ENCODE results near the gene ALS2CL.
"Not testable (repeated sequence)": the region's sequence is repeated elsewhere in the genome, so short reads cannot be mapped to it uniquely, and the experiment has no call there.

Gene ALS2CL, protein sequence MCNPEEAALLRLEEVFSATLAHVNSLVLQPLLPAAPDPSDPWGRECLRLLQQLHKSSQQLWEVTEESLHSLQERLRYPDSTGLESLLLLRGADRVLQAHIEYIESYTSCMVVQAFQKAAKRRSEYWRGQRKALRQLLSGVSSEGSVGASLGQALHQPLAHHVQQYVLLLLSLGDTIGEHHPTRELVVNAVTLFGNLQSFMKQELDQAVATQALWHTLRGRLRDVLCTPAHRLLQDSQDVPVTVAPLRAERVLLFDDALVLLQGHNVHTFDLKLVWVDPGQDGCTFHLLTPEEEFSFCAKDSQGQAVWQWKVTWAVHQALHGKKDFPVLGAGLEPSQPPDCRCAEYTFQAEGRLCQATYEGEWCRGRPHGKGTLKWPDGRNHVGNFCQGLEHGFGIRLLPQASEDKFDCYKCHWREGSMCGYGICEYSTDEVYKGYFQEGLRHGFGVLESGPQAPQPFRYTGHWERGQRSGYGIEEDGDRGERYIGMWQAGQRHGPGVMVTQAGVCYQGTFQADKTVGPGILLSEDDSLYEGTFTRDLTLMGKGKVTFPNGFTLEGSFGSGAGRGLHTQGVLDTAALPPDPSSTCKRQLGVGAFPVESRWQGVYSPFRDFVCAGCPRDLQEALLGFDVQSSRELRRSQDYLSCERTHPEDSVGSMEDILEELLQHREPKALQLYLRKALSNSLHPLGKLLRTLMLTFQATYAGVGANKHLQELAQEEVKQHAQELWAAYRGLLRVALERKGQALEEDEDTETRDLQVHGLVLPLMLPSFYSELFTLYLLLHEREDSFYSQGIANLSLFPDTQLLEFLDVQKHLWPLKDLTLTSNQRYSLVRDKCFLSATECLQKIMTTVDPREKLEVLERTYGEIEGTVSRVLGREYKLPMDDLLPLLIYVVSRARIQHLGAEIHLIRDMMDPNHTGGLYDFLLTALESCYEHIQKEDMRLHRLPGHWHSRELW

GRCh38 chr3:46693038-46693891, at the start of gene ALS2CL:
ALS2CL (minus strand) TSS chr3:46693679; CDS start chr3:46689440, 4,239 bp downstream.
- peak; percentile 69 for DNase-seq (ENCODE audit: low spot score)

- DNase-seq (ENCODE audit: low spot score), result no peak
These were observed 49.6 kb upstream of the ALS2CL start for GRCh38 chr3:46742992-46743585.

- not testable (repeated sequence) for DNase-seq (ENCODE audit: low spot score)
These were observed 46.1 kb upstream of the ALS2CL start for GRCh38 chr3:46739565-46739964.

- no peak for DNase-seq (ENCODE audit: low spot score)
These were observed 43.9 kb upstream of the ALS2CL start for GRCh38 chr3:46737329-46737731.

DNA sequence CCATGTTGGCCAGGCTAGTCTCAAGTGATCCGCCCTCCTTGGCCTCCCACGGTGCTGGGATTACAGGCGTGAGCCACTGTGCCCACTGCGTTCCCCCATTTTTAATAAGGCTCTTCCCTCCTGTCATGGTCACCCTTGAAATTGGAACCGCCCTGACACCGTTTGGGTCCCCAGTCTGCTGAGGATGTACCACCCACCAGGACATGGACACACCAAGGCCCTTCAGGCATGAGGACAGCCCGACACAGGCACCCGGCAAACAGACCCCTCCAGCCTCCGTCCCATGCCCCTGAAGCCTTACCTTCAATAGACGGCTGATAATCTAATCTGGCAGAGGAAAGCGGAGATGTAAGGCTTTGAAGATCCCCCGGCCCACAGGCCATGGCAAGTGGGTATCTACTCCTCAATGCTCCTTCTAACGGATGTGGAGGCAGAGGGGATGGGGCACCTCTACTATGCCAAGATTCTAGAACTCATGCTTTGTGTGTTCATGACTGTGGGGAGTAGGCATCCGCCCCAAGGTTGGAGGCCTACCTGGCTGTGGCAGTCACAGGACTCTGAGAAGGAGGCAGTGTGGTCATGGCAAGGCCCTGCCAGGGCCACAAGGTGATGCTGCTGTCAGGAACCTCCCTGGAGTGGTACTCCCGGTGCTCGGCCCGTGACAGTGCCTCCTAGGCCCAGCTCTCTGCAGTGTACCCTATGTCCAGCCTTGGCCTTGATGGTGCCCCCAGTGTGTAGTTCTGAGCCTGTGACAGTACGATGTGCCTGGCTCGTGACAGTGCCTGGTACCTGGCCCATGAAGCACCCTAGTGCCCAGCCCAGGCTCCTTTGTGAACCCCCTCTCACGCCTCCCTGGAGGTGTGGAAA, 42.8 kb upstream of the ALS2CL start:
- no peak for DNase-seq (ENCODE audit: low spot score)

GRCh38 chr3:46734773-46735172, 41.3 kb upstream of the ALS2CL start:
- DNase-seq (ENCODE audit: low spot score), result no peak

DNA sequence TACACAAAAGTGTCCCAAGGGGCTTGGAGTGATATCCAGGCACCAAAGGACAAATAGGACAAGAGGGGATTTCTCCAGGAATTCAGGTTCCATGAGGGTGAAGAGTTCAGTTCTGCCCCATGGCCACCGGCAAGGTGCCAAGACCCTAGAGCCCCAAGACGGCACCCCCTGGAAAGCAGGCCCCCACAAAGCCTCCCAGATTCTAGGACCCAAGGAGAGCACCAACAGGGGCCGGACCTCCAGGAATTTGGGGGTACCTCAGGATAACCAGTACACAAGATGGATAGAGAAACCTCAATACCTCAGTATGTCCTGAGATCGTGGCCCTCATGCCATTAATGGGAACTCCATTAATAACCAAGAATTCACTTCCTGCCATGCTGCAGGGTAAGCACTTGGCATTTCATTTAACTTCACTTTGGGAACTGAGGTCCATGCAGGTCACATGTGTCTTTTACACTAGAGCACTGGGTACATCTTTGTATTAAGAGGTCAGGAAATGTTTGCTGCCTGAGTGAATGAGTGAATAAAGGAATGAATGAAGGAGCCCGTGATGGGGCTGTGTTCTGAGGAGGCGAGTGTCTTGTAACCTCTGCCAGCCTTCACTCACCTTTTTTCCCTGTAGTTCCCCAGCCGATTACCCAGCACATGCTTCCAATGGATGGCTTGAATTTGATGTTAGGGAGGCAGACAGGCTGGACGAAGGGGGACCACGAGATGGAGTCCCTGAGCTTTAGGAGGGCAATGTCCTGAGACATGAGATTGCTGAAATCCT, 39.7 kb upstream of the ALS2CL start:
- no peak for DNase-seq (ENCODE audit: low spot score)

DNA sequence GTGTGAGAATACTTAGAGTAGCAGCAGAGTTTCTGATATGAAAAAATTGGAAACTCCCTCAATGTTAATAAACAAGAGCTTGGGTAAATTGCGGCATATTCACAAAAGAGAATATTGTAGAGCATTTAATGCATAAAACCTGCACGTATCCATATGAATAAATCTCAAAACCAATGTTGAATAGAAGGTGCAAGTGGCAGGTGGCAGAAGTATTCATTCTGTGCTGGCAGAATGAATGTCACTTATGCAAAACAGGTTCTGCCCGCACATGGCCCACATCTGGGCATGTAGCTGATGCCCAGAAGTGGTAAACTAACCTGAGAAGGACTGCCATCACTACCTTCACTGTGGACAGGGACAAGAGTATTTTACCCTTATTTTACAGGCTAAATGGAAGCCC, 38.3 kb upstream of the ALS2CL start:
- DNase-seq (ENCODE audit: low spot score), result no peak

GRCh38 chr3:46730819-46731218, 37.3 kb upstream of the ALS2CL start:
- DNase-seq (ENCODE audit: low spot score), result no peak

- DNase-seq (ENCODE audit: low spot score), result no peak
These were observed 35.6 kb upstream of the ALS2CL start for GRCh38 chr3:46729038-46729437.

- no peak for DNase-seq (ENCODE audit: low spot score)
These were observed 32.3 kb upstream of the ALS2CL start for GRCh38 chr3:46725621-46726314.

GRCh38 chr3:46724424-46724823, 30.9 kb upstream of the ALS2CL start:
- no peak for DNase-seq (ENCODE audit: low spot score)

DNA sequence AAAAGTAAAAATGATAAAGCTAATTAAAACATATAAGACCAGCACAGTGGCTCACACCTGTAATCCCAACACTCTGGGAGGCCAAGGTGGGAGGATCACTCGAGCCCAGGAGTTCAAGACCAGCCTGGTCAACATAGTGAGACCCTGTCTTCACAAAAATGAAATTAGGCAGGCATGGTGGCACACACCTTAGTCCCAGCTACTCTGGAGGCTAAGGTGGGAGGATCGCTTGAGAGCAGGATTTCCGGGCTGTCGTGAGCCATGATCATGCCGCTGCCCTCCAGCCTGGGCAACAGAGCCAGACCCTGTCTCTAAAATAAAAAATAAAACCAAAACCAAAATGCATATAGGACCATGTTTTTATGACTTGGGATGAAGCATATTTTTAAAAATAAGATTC, 29.0 kb upstream of the ALS2CL start:
- DNase-seq (ENCODE audit: low spot score), result no peak

DNA sequence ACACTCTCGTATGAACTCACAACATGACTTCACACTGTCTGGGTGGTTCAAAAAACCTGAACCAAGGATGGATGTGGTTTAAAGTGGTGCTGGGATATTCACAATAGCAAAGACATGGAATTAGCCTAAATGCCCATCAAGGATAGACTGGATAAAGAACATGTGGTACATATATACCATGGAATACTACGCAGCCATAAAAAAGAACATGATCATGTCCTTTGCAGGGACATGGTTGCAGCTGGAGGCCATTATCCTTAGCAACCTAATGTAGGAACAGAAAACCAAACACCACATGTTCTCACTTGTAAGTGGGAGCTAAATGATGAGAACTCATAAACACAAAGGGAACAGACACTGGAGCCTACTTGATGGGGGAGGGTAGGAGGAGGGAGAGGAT, 27.5 kb upstream of the ALS2CL start:
- no peak for DNase-seq (ENCODE audit: low spot score)

GRCh38 chr3:46719735-46720271, 26.3 kb upstream of the ALS2CL start:
- DNase-seq (ENCODE audit: low spot score), result no peak

GRCh38 chr3:46719044-46719565, 25.6 kb upstream of the ALS2CL start:
- DNase-seq (ENCODE audit: low spot score), result no peak

DNA sequence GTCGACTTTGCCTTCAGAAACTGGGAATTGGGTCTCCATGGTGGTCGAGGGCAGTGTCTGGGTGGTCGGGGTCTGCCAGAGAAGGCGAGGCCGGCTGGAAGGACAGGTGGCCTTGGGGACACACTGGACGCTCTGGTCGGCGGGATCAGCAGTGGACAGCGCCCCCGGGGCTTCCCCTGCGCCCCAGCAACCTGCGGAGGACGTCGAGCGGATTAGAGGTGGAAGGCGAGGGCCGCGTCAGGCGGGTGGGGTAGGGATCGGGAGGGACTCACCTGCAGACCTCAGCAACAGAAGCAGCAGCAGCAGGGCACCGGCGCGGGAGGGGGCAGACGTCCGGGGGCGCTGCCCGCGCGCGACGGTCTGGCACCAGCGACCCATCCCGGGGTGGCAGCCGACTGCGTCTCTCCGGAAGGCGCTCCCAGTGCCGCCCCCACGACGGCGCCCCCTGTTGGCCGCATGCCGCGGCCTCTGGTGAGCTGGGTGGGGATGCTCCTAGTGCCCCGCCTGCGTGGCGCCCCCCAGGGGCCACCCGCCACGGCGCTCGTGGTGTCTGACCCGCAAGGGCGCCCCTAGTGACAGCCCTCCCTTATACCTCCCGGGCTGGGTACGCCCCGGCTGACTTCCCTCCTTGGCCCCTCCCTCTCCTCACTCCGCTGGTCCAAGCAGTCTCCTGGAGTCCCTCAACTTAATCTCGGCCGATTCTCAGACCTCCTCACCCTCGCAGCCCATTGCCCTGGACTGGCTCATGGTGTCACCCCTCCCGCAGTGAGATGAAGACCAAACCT, 24.2 kb upstream of the ALS2CL start, which contains the start of gene PRSS50:
TSS of gene PRSS50 (minus strand) at position 423 of the 785 bp plus-strand sequence. CDS start at position 378, 45 bp downstream.
- no peak for DNase-seq (ENCODE audit: low spot score)

Measured in SW480 (cell line).